ENCODE measurements around the gene TRPM2.

Gene TRPM2

DNA sequence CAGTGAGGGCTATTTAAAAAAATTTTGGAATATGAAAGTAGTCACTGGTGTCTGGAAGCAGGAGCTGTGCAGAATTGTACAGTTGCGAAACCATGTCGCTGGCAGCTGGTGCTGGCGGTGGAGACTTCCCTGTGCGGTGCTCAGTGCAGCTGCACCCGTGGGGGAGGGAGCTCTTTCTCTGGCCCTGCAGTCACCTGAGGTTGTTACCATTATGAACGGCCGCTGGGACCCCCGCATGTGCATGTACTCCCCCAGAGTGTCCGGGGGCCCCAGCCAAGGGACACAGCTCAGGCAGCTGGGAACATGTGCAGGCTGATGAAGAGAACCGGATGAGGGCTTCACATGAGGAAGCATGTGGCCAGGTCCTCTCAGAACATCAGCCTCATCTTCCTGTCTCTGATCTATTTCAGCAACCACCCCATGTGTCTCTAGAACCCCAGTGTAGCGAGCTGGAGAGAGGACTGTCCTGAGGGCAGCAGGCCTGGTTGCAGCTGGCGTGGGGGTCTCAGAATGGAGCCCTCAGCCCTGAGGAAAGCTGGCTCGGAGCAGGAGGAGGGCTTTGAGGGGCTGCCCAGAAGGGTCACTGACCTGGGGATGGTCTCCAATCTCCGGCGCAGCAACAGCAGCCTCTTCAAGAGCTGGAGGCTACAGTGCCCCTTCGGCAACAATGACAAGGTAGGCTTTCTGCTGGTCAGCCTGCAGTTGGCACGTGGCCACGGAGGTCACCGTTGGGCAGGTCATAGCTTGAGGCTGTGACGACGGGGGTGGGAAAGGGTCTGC lies at the start of gene TRPM2:
TRPM2 (plus strand) TSS at position 431 of the 780 bp plus-strand sequence; CDS start at position 511, 80 bp downstream.
- H3K4me3 Mint-ChIP-seq = peak within 1 kb of the TSS; percentile 70
- H3K4me1 Mint-ChIP-seq = peaks cover 49% of the 10 kb centered on the region
- no peaks in the 10 kb centered on the region for H3K36me3 Mint-ChIP-seq
- no peaks in the 10 kb centered on the region for H3K9me3 Mint-ChIP-seq
- H3K27me3 Mint-ChIP-seq = peaks cover 3% of the 10 kb centered on the region
- peak within 1 kb of the TSS; percentile 80 for H3K27ac Mint-ChIP-seq

DNA sequence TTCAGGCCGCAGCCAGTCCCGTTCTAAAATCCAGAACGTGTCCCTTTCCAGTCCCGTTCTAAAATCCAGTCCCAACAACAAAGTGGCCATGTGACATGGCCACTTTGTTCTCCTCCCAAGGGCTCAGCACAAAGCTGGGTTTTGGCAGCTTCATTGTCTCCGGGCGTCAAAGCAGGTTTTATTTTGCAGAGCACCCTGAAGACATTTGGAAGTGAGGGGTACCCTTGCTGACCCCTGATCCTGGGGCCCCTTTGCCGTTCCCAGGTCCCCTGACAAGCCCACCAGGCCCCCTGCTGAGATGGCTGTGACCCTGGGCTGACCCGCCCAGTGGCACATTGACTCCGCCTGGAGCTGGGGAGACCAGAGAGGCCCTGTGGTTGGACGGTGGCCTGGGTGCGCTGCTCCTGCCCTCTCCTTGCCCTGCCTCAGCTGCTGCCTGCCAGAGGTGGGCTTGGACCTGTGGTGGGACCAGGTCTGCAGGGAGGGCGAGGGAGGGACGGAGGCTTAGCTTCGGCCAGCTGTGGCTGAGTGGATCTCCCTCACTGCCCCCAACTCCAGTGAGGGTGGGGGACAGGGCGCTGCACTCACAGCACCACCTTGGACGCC lies 49.3 kb upstream of the TRPM2 start:
- H3K9me3 Mint-ChIP-seq = no peaks in the 10 kb centered on the region
- no peaks in the 10 kb centered on the region for H3K27me3 Mint-ChIP-seq
- H3K36me3 Mint-ChIP-seq = no peaks in the 10 kb centered on the region
- H3K4me3 Mint-ChIP-seq = no peak overlapping the region
- peaks cover 44% of the 10 kb centered on the region for H3K4me1 Mint-ChIP-seq
- H3K27ac Mint-ChIP-seq = no peak overlapping the region

DNA sequence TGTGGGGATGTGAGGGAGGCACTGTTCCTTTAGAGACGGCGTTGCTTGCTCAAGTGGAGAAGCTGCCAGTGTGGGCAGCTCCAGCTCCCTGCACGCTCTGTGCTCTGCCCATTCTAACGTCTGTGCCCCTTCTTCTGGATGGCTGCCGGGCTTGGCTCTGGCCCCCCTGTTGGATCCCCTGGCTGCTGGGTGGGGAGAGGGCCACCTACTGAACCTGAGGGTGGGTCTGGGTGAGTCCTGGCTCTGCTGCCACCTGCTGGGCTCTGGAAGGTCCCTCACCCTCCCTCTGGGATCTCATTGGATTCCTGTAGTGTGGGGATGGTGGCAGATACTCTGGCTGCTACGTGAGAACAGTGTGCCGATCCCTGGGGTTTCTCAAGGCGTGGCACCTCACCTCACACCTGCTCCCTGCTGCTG lies 48.5 kb upstream of the TRPM2 start:
- peaks cover 41% of the 10 kb centered on the region for H3K4me1 Mint-ChIP-seq
- H3K27me3 Mint-ChIP-seq = no peaks in the 10 kb centered on the region
- H3K36me3 Mint-ChIP-seq = no peaks in the 10 kb centered on the region
- peak overlapping the region; percentile 52 for H3K27ac Mint-ChIP-seq
- H3K9me3 Mint-ChIP-seq = no peaks in the 10 kb centered on the region
- H3K4me3 Mint-ChIP-seq = no peak overlapping the region

DNA sequence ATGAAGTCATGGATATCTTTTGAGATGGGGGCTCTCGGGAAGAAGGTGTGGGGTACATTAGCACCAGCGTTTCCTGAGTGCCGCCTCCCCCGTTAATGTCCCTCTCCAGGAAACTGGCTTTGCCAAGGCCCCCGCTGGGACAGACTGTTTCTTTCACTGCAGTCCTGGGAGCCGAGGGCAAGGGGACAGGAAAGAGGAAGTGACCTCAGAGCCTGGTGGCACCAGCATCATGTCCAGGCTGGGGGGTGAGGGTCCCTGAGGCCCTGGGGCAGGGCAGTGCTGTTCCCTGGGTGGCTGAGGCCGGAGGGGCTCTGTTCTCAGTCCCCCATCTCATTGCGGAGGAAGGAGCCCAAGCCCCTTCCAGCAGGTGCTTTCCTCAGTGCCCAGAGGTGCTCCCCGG lies 47.7 kb upstream of the TRPM2 start:
- H3K27ac Mint-ChIP-seq = no peak overlapping the region
- peaks cover 40% of the 10 kb centered on the region for H3K4me1 Mint-ChIP-seq
- H3K36me3 Mint-ChIP-seq = no peaks in the 10 kb centered on the region
- H3K9me3 Mint-ChIP-seq = no peaks in the 10 kb centered on the region
- no peak overlapping the region for H3K4me3 Mint-ChIP-seq
- H3K27me3 Mint-ChIP-seq = no peaks in the 10 kb centered on the region

DNA sequence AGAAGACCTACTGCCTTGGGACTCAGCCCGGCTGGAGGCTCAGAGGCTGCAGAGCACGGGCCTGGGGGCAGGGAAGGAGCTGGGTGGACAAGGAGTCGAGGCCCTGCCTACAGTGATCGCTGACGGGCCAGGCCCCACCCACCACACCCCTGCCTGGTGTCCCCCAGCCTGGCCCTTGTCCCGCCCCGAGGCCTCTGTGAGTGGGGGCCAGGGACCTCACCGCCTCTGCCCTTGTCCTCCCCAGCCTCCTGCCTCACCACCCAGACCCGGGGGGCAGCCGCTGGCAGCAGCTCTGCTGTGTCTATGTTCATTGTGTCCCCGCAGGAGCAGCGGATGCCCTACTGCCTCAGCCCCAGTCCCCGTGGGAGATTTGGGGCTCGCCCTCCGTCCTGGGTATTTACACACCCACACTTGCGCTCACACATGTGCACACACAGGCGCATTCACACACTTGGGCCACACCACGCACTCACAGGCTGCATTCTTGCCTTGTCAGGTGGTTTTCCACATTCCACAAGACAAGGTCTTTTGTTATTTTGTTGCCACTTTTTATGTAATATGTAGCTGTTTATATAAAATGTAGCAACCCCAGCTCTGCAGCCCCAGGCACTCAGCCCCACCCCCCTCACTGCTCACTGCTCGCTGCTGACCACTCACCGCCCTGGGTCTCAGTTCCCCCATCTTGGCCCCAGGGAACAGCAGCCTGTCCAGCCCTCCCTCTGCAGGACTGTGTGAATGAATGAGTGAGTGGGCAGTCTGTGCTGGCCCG lies 46.3 kb upstream of the TRPM2 start:
- Mint-ChIP-seq H3K27ac (no peak overlapping the region), H3K4me1 (peaks cover 26% of the 10 kb centered on the region), H3K27me3 (no peaks in the 10 kb centered on the region), H3K36me3 (peaks cover 2% of the 10 kb centered on the region), H3K9me3 (no peaks in the 10 kb centered on the region), H3K4me3 (no peak overlapping the region)

DNA sequence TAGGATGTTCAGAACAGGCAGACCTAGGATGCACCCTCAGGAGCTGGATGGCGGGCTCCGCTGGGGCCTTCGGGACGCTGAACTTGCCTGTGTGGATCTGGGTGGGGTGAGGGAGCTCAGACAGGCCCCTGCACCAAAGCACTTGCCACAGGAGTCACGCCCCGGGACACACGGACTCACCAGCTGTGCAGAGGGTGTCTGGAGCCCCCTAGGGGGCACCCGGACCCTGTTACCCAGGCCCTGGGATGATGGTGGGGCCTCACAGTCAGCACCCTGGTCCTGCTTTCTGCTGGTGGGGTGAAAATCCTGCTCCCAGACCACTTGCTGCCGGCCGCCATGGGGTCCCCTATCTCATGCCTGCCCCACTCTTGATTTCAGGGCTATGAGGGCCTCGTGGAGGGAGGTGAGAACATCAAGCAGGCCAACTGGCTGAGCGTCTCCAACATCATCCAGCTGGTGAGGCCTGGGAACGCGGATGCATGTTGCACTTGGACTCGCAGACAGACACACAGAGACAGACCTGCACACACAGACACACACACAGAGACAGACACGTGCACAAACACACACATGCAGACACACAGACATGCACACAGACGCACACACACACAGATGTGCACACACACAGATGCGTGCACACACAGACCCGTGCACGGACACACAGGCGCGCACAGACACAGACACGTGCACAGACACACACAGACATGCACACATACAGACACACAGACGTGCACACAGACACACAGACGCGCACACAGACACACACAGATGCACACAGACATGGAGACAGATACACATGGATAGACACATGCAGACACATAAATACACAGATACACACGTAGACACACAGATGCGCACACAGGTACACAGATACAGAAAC lies 42.6 kb upstream of the TRPM2 start:
- H3K4me1 Mint-ChIP-seq = no peaks in the 10 kb centered on the region
- no peaks in the 10 kb centered on the region for H3K27me3 Mint-ChIP-seq
- no peak overlapping the region for H3K4me3 Mint-ChIP-seq
- no peak overlapping the region for H3K27ac Mint-ChIP-seq
- H3K9me3 Mint-ChIP-seq = no peaks in the 10 kb centered on the region
- peaks cover 2% of the 10 kb centered on the region for H3K36me3 Mint-ChIP-seq

DNA sequence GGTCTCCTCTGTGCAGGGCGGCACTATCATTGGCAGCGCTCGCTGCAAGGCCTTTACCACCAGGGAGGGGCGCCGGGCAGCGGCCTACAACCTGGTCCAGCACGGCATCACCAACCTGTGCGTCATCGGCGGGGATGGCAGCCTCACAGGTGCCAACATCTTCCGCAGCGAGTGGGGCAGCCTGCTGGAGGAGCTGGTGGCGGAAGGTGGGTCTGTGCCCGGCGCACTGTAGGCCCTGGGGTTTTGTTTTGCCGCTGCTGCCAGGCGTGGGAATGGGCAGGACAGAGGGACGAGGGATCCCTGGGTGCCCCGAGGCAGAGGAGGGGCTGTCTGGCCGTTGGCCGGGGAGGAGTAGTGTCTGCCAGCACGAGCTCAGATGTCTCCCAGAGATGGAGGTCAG lies 41.3 kb upstream of the TRPM2 start:
- Mint-ChIP-seq H3K27ac (no peak overlapping the region), H3K27me3 (no peaks in the 10 kb centered on the region), H3K4me3 (no peak overlapping the region), H3K36me3 (peaks cover 2% of the 10 kb centered on the region), H3K9me3 (no peaks in the 10 kb centered on the region), H3K4me1 (no peaks in the 10 kb centered on the region)

DNA sequence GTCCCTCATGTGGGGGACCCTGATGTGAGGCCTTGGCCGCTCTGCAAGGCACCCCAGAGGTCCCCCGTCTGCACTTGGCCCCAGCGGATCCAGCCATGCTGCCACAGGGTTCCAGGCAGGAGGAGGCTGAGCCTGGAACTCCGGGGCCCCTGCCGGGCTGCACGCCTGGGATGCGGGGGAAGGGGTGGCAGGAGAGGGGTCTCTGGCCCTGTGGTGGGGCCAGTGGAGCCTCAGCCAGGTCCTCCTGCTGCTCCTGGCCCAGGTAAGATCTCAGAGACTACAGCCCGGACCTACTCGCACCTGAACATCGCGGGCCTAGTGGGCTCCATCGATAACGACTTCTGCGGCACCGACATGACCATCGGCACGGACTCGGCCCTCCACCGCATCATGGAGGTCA lies 40.7 kb upstream of the TRPM2 start:
- no peak overlapping the region for H3K4me3 Mint-ChIP-seq
- H3K27ac Mint-ChIP-seq = no peak overlapping the region
- H3K27me3 Mint-ChIP-seq = no peaks in the 10 kb centered on the region
- peaks cover 2% of the 10 kb centered on the region for H3K36me3 Mint-ChIP-seq
- no peaks in the 10 kb centered on the region for H3K4me1 Mint-ChIP-seq
- no peaks in the 10 kb centered on the region for H3K9me3 Mint-ChIP-seq

DNA sequence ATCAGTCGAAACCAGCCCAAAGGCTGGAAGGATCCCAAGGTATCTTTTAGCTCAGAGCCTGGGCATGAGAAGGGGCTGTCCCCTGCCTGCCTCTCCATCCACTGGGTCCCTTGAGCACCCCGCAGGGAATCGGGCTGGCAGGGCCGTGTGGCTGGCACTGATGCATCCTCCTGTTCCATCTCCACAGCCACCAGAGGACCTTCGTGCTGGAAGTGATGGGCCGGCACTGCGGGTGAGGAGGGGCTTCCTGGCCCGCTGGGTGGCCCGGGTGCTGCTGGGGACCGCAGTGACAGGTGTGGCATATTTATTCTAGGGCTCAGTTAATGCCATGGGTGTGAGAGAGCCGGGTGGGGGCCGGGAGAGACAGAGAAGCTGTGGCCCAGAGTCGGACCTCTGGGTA lies 40.0 kb upstream of the TRPM2 start:
- Mint-ChIP-seq H3K4me3 (no peak overlapping the region), H3K27ac (no peak overlapping the region), H3K4me1 (no peaks in the 10 kb centered on the region), H3K36me3 (peaks cover 2% of the 10 kb centered on the region), H3K27me3 (no peaks in the 10 kb centered on the region), H3K9me3 (no peaks in the 10 kb centered on the region)

DNA sequence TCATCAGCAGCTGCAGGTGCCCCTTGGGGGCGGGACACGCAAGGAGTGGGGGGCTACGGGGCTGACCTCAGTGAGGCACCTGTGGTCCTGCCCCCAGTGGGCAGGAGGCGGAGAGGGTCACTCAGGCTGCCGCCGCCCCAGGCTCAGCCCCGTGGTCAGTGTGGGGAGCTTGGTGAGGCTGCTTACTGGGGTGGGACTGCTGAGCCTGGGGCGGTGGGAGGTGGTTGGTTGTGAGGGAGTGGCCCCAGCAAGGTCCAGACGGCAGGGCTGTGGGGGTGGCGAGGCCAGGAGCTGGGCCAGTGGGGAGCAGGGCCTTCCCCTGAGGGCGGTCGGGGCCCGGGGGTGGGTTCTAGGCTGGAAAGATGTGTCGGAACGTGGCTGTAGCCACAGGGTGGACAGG lies 39.3 kb upstream of the TRPM2 start:
- H3K36me3 Mint-ChIP-seq = peaks cover 2% of the 10 kb centered on the region
- H3K27me3 Mint-ChIP-seq = no peaks in the 10 kb centered on the region
- H3K9me3 Mint-ChIP-seq = no peaks in the 10 kb centered on the region
- H3K27ac Mint-ChIP-seq = no peak overlapping the region
- no peak overlapping the region for H3K4me3 Mint-ChIP-seq
- no peaks in the 10 kb centered on the region for H3K4me1 Mint-ChIP-seq

DNA sequence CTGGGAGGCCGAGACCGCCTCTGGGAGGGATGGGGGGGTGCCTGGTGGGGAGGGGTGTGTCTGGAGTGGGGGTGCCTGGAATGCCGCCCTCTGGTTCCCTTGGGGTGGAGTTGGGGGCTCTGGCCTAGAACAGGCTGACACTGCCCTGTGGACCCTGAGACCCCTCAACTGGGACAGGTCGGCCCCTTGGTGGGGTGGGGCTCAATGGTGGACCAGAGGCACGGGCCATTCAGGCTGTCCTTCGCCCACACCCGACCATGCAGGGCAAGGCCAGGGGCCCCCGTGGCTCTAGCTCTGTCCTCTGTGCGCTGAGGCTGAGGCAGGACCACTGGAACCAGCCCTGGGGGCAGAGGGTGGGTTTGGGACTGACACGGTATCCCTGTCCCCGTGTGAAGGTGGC lies 38.9 kb upstream of the TRPM2 start:
- H3K27ac Mint-ChIP-seq = no peak overlapping the region
- peaks cover 2% of the 10 kb centered on the region for H3K36me3 Mint-ChIP-seq
- no peaks in the 10 kb centered on the region for H3K9me3 Mint-ChIP-seq
- no peaks in the 10 kb centered on the region for H3K4me1 Mint-ChIP-seq
- no peak overlapping the region for H3K4me3 Mint-ChIP-seq
- no peaks in the 10 kb centered on the region for H3K27me3 Mint-ChIP-seq

DNA sequence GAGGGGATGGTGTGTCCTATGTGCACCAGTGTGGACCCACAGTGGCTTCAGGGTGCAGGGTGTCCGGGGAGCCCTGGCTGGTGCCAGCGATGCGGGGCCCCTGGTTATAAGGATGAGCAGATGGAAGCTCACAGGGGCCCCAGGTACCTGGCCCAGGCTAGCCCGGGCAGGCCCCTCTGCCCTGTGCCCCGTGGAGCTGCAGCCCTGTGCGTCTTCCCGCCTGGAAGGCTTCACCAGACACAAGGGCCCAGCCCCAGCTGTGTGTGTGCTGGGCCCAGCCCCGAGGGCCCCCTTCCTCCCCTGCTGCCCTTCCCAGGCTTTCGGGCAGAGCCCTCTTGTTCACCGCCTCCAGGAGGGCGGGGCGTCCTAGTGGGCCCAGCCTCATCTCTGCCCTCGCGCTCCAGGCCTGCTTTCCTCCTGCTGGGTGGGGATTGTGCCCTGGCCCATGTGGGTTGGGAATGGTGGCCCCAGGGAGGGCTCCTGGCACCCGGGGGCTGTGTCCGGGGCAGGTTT lies 37.7 kb upstream of the TRPM2 start:
- Mint-ChIP-seq H3K27me3 (no peaks in the 10 kb centered on the region), H3K36me3 (peaks cover 2% of the 10 kb centered on the region), H3K27ac (no peak overlapping the region), H3K4me1 (no peaks in the 10 kb centered on the region), H3K4me3 (no peak overlapping the region), H3K9me3 (no peaks in the 10 kb centered on the region)

DNA sequence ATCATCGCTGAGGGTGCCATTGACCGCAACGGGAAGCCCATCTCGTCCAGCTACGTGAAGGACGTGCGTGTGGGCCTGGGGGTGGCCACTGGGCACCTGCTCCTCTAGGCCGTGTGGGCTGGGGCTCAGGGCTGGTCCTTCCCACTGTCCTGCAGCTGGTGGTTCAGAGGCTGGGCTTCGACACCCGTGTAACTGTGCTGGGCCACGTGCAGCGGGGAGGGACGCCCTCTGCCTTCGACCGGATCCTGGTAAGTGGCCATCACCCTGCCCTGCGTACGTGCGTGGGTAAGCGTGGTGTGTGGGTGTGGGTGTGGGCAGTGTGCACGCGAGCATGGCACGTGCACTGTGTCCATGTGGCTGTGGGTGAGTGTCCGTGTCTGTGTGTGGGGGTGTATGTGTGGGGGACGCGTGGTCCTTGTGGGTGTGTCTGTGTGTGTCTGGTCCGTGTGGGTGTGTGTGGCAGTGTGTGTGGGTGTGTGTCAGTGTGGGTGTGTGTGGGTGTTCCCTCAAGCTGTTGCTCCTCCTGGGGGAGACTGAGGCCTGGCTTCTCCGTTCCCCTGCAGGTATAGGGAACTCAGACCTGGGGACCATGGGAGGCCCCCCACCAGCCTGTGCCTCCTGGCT lies 37.0 kb upstream of the TRPM2 start:
- Mint-ChIP-seq H3K27ac (peak overlapping the region; percentile 72), H3K4me1 (no peaks in the 10 kb centered on the region), H3K4me3 (no peak overlapping the region), H3K9me3 (no peaks in the 10 kb centered on the region), H3K36me3 (no peaks in the 10 kb centered on the region), H3K27me3 (no peaks in the 10 kb centered on the region)

DNA sequence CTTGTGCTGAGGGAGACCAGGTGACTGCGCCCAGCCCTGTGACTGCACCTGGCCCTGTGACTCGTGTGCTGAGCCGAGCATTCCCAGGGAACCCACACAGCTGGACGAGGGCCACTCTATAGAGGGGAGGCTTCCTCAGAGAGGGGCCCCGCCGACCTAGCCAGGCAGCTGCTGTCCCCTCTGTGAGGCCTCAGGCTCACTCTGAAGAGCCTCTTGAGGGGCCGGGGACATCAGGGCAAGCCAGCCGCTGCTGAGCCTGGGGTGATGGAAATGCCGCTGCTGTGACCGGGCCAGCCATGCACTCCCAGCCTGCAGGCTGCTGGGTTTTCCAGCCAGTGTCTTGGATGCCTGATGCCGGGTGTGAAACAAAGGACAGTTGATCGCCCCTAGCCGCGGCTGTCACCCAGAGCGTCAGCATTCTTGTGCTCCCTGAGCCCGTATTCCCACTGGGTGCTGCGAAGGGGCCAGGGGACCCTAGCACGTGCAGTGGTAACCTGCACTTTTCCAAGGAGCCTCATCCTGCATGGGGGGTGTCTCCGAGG lies 36.1 kb upstream of the TRPM2 start:
- no peaks in the 10 kb centered on the region for H3K9me3 Mint-ChIP-seq
- no peaks in the 10 kb centered on the region for H3K36me3 Mint-ChIP-seq
- no peak overlapping the region for H3K27ac Mint-ChIP-seq
- no peaks in the 10 kb centered on the region for H3K27me3 Mint-ChIP-seq
- H3K4me3 Mint-ChIP-seq = no peak overlapping the region
- H3K4me1 Mint-ChIP-seq = no peaks in the 10 kb centered on the region
